Astrocyte (in vitro differentiated cells and primary cell): ENCODE measurements around the gene OCEL1. TPM values are rescaled to one million over a fixed set of nuclear protein-coding genes. Genes with fewer than 3 reads are reported as not detected.
A peak's percentile ranks its signal among the peaks of the same experiment; 100 is the strongest.

Experiments used
- DNase-seq: peaks from one replicate; pipeline ENCODE4 v3.0.0-alpha.2; 2010; ENCODE audit warnings: low read depth
- FAIRE-seq: peaks from 2 replicates; lab custom pipeline; 2011; peaks lifted over from hg19 to GRCh38; lab: Jason Lieb, UNC
- H2AFZ ChIP-seq: 2 replicates; pipeline ENCODE4 v1.6.0; 2012; ENCODE audit warnings: low read depth, low read length, inconsistent platforms
- H3K27ac ChIP-seq: 2 replicates; pipeline ENCODE4 v1.5.1; 2011; ENCODE audit warnings: low read depth, low read length, inconsistent platforms
- H3K27me3 ChIP-seq: 2 replicates; pipeline ENCODE4 v1.6.0; 2011; ENCODE audit warnings: low read length, inconsistent platforms; ENCODE audit not compliant: insufficient read depth
- H3K36me3 ChIP-seq: 2 replicates; pipeline ENCODE4 v1.5.1; 2011; ENCODE audit warnings: low read length, inconsistent platforms; ENCODE audit not compliant: insufficient read depth
- H3K4me1 ChIP-seq: 2 replicates; pipeline ENCODE4 v1.5.1; 2011; ENCODE audit warnings: low read length, inconsistent platforms; ENCODE audit not compliant: insufficient read depth
- H3K4me2 ChIP-seq: 2 replicates; pipeline ENCODE4 v1.6.0; 2012; ENCODE audit warnings: low read length, inconsistent platforms
- H3K4me3 ChIP-seq: 2 replicates; pipeline ENCODE4 v1.5.1; 2011; ENCODE audit warnings: low read depth, mild to moderate bottlenecking, low read length, inconsistent platforms; ENCODE audit not compliant: insufficient read depth
- H3K79me2 ChIP-seq: 2 replicates; pipeline ENCODE4 v1.6.0; 2012; ENCODE audit warnings: mild to moderate bottlenecking, low read length, inconsistent platforms; ENCODE audit not compliant: insufficient read depth
- H3K9ac ChIP-seq: 2 replicates; pipeline ENCODE4 v1.6.0; 2012; ENCODE audit warnings: mild to moderate bottlenecking, low read length, inconsistent platforms
- H3K9me3 ChIP-seq: 2 replicates; pipeline ENCODE4 v1.5.1; 2012; ENCODE audit warnings: low read depth, mild to moderate bottlenecking, low read length, inconsistent platforms; ENCODE audit not compliant: insufficient read depth
- H4K20me1 ChIP-seq: 2 replicates; pipeline ENCODE4 v1.6.0; 2012; ENCODE audit warnings: low read length, inconsistent platforms; ENCODE audit not compliant: insufficient read depth
- H3K27ac Mint-ChIP-seq: one replicate; pipeline ENCODE4 v1.8.0; 2021; ENCODE audit warnings: mild to moderate bottlenecking, mixed read lengths; ENCODE audit not compliant: unreplicated experiment
- H3K27me3 Mint-ChIP-seq: one replicate; pipeline ENCODE4 v1.8.0; 2021; ENCODE audit warnings: low read depth, mixed read lengths; ENCODE audit not compliant: unreplicated experiment
- H3K36me3 Mint-ChIP-seq: one replicate; pipeline ENCODE4 v1.8.0; 2021; ENCODE audit warnings: low read depth, mixed read lengths; ENCODE audit not compliant: unreplicated experiment
- H3K4me1 Mint-ChIP-seq: one replicate; pipeline ENCODE4 v1.8.0; 2021; ENCODE audit warnings: low read depth, mixed read lengths; ENCODE audit not compliant: unreplicated experiment
- H3K4me3 Mint-ChIP-seq: one replicate; pipeline ENCODE4 v1.8.0; 2021; ENCODE audit warnings: mild to moderate bottlenecking, moderate library complexity, mixed read lengths; ENCODE audit not compliant: unreplicated experiment
- H3K9me3 Mint-ChIP-seq: one replicate; pipeline ENCODE4 v1.8.0; 2021; ENCODE audit warnings: mild to moderate bottlenecking, mixed read lengths; ENCODE audit not compliant: unreplicated experiment
- CTCF ChIP-seq: IDR thresholded peaks from 2 replicates; pipeline ENCODE4 v1.5.1; 2011; ENCODE audit warnings: low read depth, mild to moderate bottlenecking, inconsistent platforms, low read length, moderate library complexity; ENCODE audit not compliant: insufficient read depth
- EZH2 ChIP-seq: IDR thresholded peaks from 2 replicates; pipeline ENCODE4 v1.6.1; 2012; ENCODE audit warnings: mild to moderate bottlenecking, low read length, inconsistent platforms; ENCODE audit not compliant: insufficient read depth
- total RNA-seq: library from RNA; stranded (reverse); gene quantifications from 2 replicates; pipeline ENCODE4 v1.2.1, GENCODE V29; 2021

Gene OCEL1
- total RNA-seq, 1 donor from 2014 or later = 12.3 TPM

- H3K27me3 ChIP-seq = no peaks in the 10 kb centered on the region
- Mint-ChIP-seq H3K36me3 (peaks cover 44% of the 10 kb centered on the region), H3K27ac (no peak overlapping the region), H3K4me3 (no peak overlapping the region), H3K4me1 (peaks cover 2% of the 10 kb centered on the region), H3K9me3 (no peaks in the 10 kb centered on the region), H3K27me3 (no peaks in the 10 kb centered on the region)
- H3K9ac ChIP-seq = no peak overlapping the region
- H3K9me3 ChIP-seq = no peaks in the 10 kb centered on the region
- peak; percentile 40 for TF ChIP-seq CTCF
- TF ChIP-seq EZH2 = no peak
- no peak overlapping the region for H2AFZ ChIP-seq
- DNase-seq (no peak), FAIRE-seq (no peak)
- H3K27ac ChIP-seq = no peak overlapping the region
- H3K4me3 ChIP-seq = no peak overlapping the region
- H4K20me1 ChIP-seq = peaks cover 14% of the 10 kb centered on the region
- no peak overlapping the region for H3K4me2 ChIP-seq
- no peaks in the 10 kb centered on the region for H3K79me2 ChIP-seq
- peaks cover 11% of the 10 kb centered on the region for H3K4me1 ChIP-seq
- H3K36me3 ChIP-seq = peaks cover 30% of the 10 kb centered on the region
Observed at GRCh38 chr19:17205237-17206140, 20.5 kb upstream of the OCEL1 start.

GRCh38 chr19:17206736-17207581 is 19.1 kb upstream of the OCEL1 start:
- H3K4me3 Mint-ChIP-seq = no peak overlapping the region
- H3K9ac ChIP-seq = no peak overlapping the region
- H3K27ac ChIP-seq = no peak overlapping the region
- H3K79me2 ChIP-seq = no peaks in the 10 kb centered on the region
- H3K27ac Mint-ChIP-seq = no peak overlapping the region
- no peaks in the 10 kb centered on the region for H3K27me3 Mint-ChIP-seq
- H3K27me3 ChIP-seq = no peaks in the 10 kb centered on the region
- no peaks in the 10 kb centered on the region for H3K9me3 ChIP-seq
- H3K4me1 ChIP-seq = peaks cover 11% of the 10 kb centered on the region
- H3K9me3 Mint-ChIP-seq = no peaks in the 10 kb centered on the region
- peaks cover 2% of the 10 kb centered on the region for H3K4me1 Mint-ChIP-seq
- H4K20me1 ChIP-seq = peaks cover 13% of the 10 kb centered on the region
- TF ChIP-seq CTCF = no peak
- TF ChIP-seq EZH2 = no peak
- H2AFZ ChIP-seq = no peak overlapping the region
- no peak overlapping the region for H3K4me3 ChIP-seq
- H3K36me3 ChIP-seq = peaks cover 25% of the 10 kb centered on the region
- FAIRE-seq (no peak), DNase-seq (no peak)
- H3K36me3 Mint-ChIP-seq = peaks cover 35% of the 10 kb centered on the region
- no peak overlapping the region for H3K4me2 ChIP-seq
